ENCODE results near the gene SLC17A2. TPM values are rescaled to one million over a fixed set of nuclear protein-coding genes. Genes with fewer than 3 reads are reported as not detected.

The SLC17A2 gene
- total and polyA plus RNA-seq, 2 experiments from 2014 or later: not detected

DNA sequence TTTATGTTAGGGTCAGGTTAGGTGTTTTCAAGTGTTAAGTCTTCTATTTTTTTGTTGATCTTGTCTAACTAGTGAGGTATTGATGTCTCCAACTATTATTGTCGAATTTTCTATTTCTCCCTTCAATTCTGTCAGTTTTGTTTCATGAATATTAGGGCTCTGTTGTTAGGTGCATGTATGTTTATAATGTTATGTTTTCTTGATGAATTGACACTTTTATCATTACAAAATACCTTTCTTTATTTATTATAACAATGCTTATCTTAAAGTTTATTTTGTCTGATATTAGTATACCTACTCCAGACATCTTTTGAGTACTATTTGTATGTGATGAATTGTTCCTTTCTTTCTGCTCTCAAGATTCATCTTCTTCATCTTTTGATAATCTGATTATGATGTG, 19.2 kb upstream of the SLC17A2 start:
- Mint-ChIP-seq H3K36me3 (ENCODE audit: low read depth) (peaks cover 9% of the 10 kb centered on the region; the same call in 2 of the 3 replicates), H3K27me3 (ENCODE audit: insufficient read depth, low read depth, poor library complexity) (peaks cover 2% of the 10 kb centered on the region), H3K9me3 (peaks cover 11% of the 10 kb centered on the region), H3K27ac (no peak overlapping the region), H3K4me1 (no peaks in the 10 kb centered on the region), H3K4me3 (no peak overlapping the region)
- H3K79me2 ChIP-seq (replicated peaks; ENCODE audit: insufficient read depth): no peaks in the 10 kb centered on the region
- H3K4me3 ChIP-seq: no peak overlapping the region
- peaks cover 13% of the 10 kb centered on the region for H3K9me2 ChIP-seq (ENCODE audit: insufficient read depth)
- H4K20me1 ChIP-seq (replicated peaks; ENCODE audit: insufficient read depth): no peaks in the 10 kb centered on the region
- H2AFZ ChIP-seq: no peak overlapping the region
- H3K4me2 ChIP-seq: no peak overlapping the region
- no peaks in the 10 kb centered on the region for H3K27me3 ChIP-seq (ENCODE audit: insufficient read depth)
- no peaks in the 10 kb centered on the region for H3F3A ChIP-seq (replicated peaks; ENCODE audit: low read depth)
- DNase-seq (ENCODE audit: low spot score) (no peak), ATAC-seq (no peak)
- no peaks in the 10 kb centered on the region; the same call in 1 of the 2 replicates for H3K36me3 ChIP-seq (ENCODE audit: insufficient read depth)
- TF ChIP-seq, protein P1, sequence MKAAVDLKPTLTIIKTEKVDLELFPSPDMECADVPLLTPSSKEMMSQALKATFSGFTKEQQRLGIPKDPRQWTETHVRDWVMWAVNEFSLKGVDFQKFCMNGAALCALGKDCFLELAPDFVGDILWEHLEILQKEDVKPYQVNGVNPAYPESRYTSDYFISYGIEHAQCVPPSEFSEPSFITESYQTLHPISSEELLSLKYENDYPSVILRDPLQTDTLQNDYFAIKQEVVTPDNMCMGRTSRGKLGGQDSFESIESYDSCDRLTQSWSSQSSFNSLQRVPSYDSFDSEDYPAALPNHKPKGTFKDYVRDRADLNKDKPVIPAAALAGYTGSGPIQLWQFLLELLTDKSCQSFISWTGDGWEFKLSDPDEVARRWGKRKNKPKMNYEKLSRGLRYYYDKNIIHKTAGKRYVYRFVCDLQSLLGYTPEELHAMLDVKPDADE (IDR thresholded peaks at IDR 0.05): no peak
- no peak for TF ChIP-seq CTCF (conservative IDR thresholded peaks at IDR 0.05; ENCODE audit: low read depth in 2 of 2)
- no peak for TF ChIP-seq ZNF114 (CRISPR knock-in tag; IDR thresholded peaks at IDR 0.05)
- TF ChIP-seq POLR2AphosphoS5 (IDR thresholded peaks at IDR 0.05; ENCODE audit: low read depth): no peak
- no peak for TF ChIP-seq STAT1 (IDR thresholded peaks at IDR 0.05; ENCODE audit: unreplicated experiment)
- TF ChIP-seq EZH2 (IDR thresholded peaks at IDR 0.05; ENCODE audit: low read depth, unreplicated experiment): no peak
- no peak for TF ChIP-seq EZH2phosphoT487 (IDR thresholded peaks at IDR 0.05; ENCODE audit: unreplicated experiment)
- TF ChIP-seq CREB1 (CRISPR knock-in tag; IDR thresholded peaks at IDR 0.05; ENCODE audit: low read depth): no peak
- TF ChIP-seq NANOG (IDR thresholded peaks at IDR 0.05; ENCODE audit: borderline replicate concordance): no peak
- TF ChIP-seq, protein P2, sequence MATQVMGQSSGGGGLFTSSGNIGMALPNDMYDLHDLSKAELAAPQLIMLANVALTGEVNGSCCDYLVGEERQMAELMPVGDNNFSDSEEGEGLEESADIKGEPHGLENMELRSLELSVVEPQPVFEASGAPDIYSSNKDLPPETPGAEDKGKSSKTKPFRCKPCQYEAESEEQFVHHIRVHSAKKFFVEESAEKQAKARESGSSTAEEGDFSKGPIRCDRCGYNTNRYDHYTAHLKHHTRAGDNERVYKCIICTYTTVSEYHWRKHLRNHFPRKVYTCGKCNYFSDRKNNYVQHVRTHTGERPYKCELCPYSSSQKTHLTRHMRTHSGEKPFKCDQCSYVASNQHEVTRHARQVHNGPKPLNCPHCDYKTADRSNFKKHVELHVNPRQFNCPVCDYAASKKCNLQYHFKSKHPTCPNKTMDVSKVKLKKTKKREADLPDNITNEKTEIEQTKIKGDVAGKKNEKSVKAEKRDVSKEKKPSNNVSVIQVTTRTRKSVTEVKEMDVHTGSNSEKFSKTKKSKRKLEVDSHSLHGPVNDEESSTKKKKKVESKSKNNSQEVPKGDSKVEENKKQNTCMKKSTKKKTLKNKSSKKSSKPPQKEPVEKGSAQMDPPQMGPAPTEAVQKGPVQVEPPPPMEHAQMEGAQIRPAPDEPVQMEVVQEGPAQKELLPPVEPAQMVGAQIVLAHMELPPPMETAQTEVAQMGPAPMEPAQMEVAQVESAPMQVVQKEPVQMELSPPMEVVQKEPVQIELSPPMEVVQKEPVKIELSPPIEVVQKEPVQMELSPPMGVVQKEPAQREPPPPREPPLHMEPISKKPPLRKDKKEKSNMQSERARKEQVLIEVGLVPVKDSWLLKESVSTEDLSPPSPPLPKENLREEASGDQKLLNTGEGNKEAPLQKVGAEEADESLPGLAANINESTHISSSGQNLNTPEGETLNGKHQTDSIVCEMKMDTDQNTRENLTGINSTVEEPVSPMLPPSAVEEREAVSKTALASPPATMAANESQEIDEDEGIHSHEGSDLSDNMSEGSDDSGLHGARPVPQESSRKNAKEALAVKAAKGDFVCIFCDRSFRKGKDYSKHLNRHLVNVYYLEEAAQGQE (IDR thresholded peaks at IDR 0.05; ENCODE audit: unreplicated experiment): no peak
- no peak for TF ChIP-seq JUNB (IDR thresholded peaks at IDR 0.05; ENCODE audit: unreplicated experiment)
- no peak for TF ChIP-seq ZNF331 (CRISPR knock-in tag; IDR thresholded peaks at IDR 0.05; ENCODE audit: low read depth)
- TF ChIP-seq, protein P3, sequence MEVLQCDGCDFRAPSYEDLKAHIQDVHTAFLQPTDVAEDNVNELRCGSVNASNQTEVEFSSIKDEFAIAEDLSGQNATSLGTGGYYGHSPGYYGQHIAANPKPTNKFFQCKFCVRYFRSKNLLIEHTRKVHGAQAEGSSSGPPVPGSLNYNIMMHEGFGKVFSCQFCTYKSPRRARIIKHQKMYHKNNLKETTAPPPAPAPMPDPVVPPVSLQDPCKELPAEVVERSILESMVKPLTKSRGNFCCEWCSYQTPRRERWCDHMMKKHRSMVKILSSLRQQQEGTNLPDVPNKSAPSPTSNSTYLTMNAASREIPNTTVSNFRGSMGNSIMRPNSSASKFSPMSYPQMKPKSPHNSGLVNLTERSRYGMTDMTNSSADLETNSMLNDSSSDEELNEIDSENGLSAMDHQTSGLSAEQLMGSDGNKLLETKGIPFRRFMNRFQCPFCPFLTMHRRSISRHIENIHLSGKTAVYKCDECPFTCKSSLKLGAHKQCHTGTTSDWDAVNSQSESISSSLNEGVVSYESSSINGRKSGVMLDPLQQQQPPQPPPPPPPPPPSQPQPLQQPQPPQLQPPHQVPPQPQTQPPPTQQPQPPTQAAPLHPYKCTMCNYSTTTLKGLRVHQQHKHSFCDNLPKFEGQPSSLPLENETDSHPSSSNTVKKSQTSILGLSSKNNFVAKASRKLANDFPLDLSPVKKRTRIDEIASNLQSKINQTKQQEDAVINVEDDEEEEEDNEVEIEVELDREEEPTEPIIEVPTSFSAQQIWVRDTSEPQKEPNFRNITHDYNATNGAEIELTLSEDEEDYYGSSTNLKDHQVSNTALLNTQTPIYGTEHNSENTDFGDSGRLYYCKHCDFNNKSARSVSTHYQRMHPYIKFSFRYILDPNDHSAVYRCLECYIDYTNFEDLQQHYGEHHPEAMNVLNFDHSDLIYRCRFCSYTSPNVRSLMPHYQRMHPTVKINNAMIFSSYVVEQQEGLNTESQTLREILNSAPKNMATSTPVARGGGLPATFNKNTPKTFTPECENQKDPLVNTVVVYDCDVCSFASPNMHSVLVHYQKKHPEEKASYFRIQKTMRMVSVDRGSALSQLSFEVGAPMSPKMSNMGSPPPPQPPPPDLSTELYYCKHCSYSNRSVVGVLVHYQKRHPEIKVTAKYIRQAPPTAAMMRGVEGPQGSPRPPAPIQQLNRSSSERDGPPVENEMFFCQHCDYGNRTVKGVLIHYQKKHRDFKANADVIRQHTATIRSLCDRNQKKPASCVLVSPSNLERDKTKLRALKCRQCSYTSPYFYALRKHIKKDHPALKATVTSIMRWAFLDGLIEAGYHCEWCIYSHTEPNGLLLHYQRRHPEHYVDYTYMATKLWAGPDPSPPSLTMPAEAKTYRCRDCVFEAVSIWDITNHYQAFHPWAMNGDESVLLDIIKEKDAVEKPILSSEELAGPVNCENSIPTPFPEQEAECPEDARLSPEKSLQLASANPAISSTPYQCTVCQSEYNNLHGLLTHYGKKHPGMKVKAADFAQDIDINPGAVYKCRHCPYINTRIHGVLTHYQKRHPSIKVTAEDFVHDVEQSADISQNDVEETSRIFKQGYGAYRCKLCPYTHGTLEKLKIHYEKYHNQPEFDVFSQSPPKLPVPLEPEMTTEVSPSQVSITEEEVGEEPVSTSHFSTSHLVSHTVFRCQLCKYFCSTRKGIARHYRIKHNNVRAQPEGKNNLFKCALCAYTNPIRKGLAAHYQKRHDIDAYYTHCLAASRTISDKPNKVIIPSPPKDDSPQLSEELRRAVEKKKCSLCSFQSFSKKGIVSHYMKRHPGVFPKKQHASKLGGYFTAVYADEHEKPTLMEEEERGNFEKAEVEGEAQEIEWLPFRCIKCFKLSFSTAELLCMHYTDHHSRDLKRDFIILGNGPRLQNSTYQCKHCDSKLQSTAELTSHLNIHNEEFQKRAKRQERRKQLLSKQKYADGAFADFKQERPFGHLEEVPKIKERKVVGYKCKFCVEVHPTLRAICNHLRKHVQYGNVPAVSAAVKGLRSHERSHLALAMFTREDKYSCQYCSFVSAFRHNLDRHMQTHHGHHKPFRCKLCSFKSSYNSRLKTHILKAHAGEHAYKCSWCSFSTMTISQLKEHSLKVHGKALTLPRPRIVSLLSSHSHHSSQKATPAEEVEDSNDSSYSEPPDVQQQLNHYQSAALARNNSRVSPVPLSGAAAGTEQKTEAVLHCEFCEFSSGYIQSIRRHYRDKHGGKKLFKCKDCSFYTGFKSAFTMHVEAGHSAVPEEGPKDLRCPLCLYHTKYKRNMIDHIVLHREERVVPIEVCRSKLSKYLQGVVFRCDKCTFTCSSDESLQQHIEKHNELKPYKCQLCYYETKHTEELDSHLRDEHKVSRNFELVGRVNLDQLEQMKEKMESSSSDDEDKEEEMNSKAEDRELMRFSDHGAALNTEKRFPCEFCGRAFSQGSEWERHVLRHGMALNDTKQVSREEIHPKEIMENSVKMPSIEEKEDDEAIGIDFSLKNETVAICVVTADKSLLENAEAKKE (CRISPR knock-in tag; IDR thresholded peaks at IDR 0.05): no peak
- H3K27ac ChIP-seq (ENCODE audit: low read depth): no peak overlapping the region
- H3K4me1 ChIP-seq (ENCODE audit: insufficient read depth): no peaks in the 10 kb centered on the region
